ENCODE results near the gene FUBP3. TPM values are rescaled to one million over a fixed set of nuclear protein-coding genes. Genes with fewer than 3 reads are reported as not detected.

FUBP3 gene
- total and polyA plus RNA-seq, 12 donors, result 18.3 to 52.3 (median 39.3) TPM

DNA sequence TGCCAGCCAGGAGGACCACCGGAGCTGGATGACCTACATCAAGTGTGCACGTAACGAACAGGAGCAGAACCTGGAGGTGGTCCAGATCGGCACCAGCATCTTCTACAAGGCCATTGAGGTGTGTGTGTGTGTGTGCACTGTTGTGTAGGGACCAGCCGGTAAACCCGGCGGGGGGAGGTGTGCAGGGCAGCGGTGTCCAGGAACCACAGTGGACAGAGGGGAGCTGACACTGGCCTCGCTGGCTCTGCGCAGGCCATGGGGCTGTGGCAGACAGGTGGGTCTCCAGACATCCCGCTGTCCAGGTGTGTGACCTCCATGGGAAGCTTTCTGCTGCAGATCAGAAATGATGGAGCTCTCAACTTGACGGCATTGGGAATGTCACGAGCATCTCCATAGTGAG is 88.8 kb downstream of the FUBP3 start:
- TF ChIP-seq CTCF (IDR thresholded peaks at IDR 0.05), result no peak
- TF ChIP-seq POLR2A (IDR thresholded peaks at IDR 0.05), result no peak
- intact Hi-C loops (cut with DNase I), result no loop called here
- H3K27me3 ChIP-seq, result peaks cover 38% of the 10 kb centered on the region

GRCh38 chr9:130668659-130669058 is 89.3 kb downstream of the FUBP3 start:
- no peak for DNase-seq
- TF ChIP-seq CTCF (IDR thresholded peaks at IDR 0.05) (no peak), POLR2A (IDR thresholded peaks at IDR 0.05) (no peak)
- WGBS, 4 donors, result 63 to 73% (median 67%) methylated on average over 6 to 12 of the region's 12 CpGs
- H3K9me3 ChIP-seq (replicated peaks in 1 of 3), result no peaks in the 10 kb centered on the region
- H3K27me3 ChIP-seq, result peaks cover 34% of the 10 kb centered on the region
- H3K27ac ChIP-seq, result no peak overlapping the region
- H3K4me3 ChIP-seq, result no peak overlapping the region
- intact Hi-C loops (cut with DNase I), result no loop called here
- H3K36me3 ChIP-seq (replicated peaks in 1 of 2), result no peaks in the 10 kb centered on the region
- H3K4me1 ChIP-seq (replicated peaks in 1 of 2), result peaks cover 6 to 13% of the 10 kb centered on the region in 2 donors

More for the DNA sequence above, 88.8 kb downstream of the FUBP3 start:
- Histone ChIP-seq H3K36me3 (replicated peaks in 1 of 2) (no peaks in the 10 kb centered on the region), H3K9me3 (replicated peaks in 1 of 3) (no peaks in the 10 kb centered on the region), H3K4me1 (replicated peaks in 1 of 2) (peaks cover 6 to 18% of the 10 kb centered on the region in 2 donors), H3K4me3 (no peak overlapping the region), H3K27ac (no peak overlapping the region)
- 88 to 90% (median 90%) methylated on average over 6 to 13 of the region's 13 CpGs for WGBS, 4 donors
- no peak for DNase-seq

GRCh38 chr9:130669965-130670364 is 90.6 kb downstream of the FUBP3 start:
- H3K27me3 ChIP-seq, result peaks cover 21% of the 10 kb centered on the region
- H3K36me3 ChIP-seq (replicated peaks in 1 of 2), result no peaks in the 10 kb centered on the region
- TF ChIP-seq CTCF (IDR thresholded peaks at IDR 0.05), result no peak
- no peak for TF ChIP-seq POLR2A (IDR thresholded peaks at IDR 0.05)
- 85 to 91% (median 88%) methylated on average over 3 to 4 of the region's 4 CpGs for WGBS, 4 donors
- H3K9me3 ChIP-seq (replicated peaks in 1 of 3), result no peaks in the 10 kb centered on the region
- peaks cover 0 to 9% of the 10 kb centered on the region in 2 donors for H3K4me1 ChIP-seq (replicated peaks in 1 of 2)
- no peak overlapping the region for H3K4me3 ChIP-seq
- intact Hi-C loops (cut with DNase I), result no loop called here
- DNase-seq, result no peak
- no peak overlapping the region for H3K27ac ChIP-seq

- WGBS, 4 donors, result 82 to 92% (median 87%) methylated on average over 6 of the region's 6 CpGs
- TF ChIP-seq POLR2A (IDR thresholded peaks at IDR 0.05) (no peak), CTCF (IDR thresholded peaks at IDR 0.05) (no peak)
- Histone ChIP-seq H3K4me3 (no peak overlapping the region), H3K27ac (no peak overlapping the region), H3K9me3 (replicated peaks in 1 of 3) (no peaks in the 10 kb centered on the region), H3K27me3 (peaks cover 14% of the 10 kb centered on the region), H3K4me1 (replicated peaks in 1 of 2) (peaks cover 0 to 7% of the 10 kb centered on the region in 2 donors), H3K36me3 (replicated peaks in 1 of 2) (no peaks in the 10 kb centered on the region)
- intact Hi-C loops (cut with DNase I), result no loop called here
- no peak for DNase-seq
Measured at GRCh38 chr9:130670644-130671043, 91.3 kb downstream of the FUBP3 start.

Measured in adrenal gland (tissue), 12 donors.